MM.1S (cell line): ENCODE results near the gene AASS.

Experiments used
- CTCF ChIP-seq: fragments of 300-600 bp; sonication (generic); IDR thresholded peaks from 2 replicates; pipeline ENCODE4 v1.5.1; 2016; ENCODE audit warnings: antibody characterized with exemption, low read length, mixed read lengths
- EZH2 ChIP-seq: fragments of 300-600 bp; sonication (generic); optimal IDR thresholded peaks from 2 replicates; pipeline ENCODE3; 2017; ENCODE audit warnings: low read depth, mild to moderate bottlenecking, antibody characterized with exemption, low read length, mixed read lengths
- EZH2phosphoT487 ChIP-seq: fragments of 300-600 bp; sonication (generic); IDR thresholded peaks from 2 replicates; pipeline ENCODE4 v1.6.1; 2018; ENCODE audit warnings: antibody characterized with exemption, low read length

GRCh38 chr7:122148878-122149277, 4.8 kb upstream of the AASS start:
- TF ChIP-seq EZH2 (no peak), CTCF (no peak), EZH2phosphoT487 (no peak)
